HUES6 (cell line): ENCODE results near the gene SMIM1.
"Not testable (repeated sequence)": the region's sequence is repeated elsewhere in the genome, so short reads cannot be mapped to it uniquely, and the experiment has no call there.

Experiments
- H3K27ac ChIP-seq: 2 replicates; pipeline ENCODE4 v1.7.0; 2013; ENCODE audit warnings: low read depth, mild to moderate bottlenecking, low read length, inconsistent platforms
- H3K27me3 ChIP-seq: 2 replicates; pipeline ENCODE4 v1.6.1; 2013; ENCODE audit warnings: low read length; ENCODE audit not compliant: control insufficient read depth, insufficient read depth
- H3K36me3 ChIP-seq: 2 replicates; pipeline ENCODE4 v1.6.1; 2013; ENCODE audit warnings: low read length; ENCODE audit not compliant: control insufficient read depth, insufficient read depth
- H3K4me1 ChIP-seq: 2 replicates; pipeline ENCODE4 v1.6.1; 2013; ENCODE audit warnings: low read length; ENCODE audit not compliant: control insufficient read depth, insufficient read depth
- H3K4me3 ChIP-seq: 2 replicates; pipeline ENCODE4 v1.5.1; 2013; ENCODE audit warnings: low read depth, low read length
- H3K9ac ChIP-seq: one replicate; pipeline ENCODE4 v1.6.1; 2013; ENCODE audit warnings: mild to moderate bottlenecking, low read length
- H3K9me3 ChIP-seq: 2 replicates; pipeline ENCODE4 v1.6.1; 2013; ENCODE audit warnings: low read depth, low read length; ENCODE audit not compliant: control insufficient read depth, insufficient read depth

Gene SMIM1

DNA sequence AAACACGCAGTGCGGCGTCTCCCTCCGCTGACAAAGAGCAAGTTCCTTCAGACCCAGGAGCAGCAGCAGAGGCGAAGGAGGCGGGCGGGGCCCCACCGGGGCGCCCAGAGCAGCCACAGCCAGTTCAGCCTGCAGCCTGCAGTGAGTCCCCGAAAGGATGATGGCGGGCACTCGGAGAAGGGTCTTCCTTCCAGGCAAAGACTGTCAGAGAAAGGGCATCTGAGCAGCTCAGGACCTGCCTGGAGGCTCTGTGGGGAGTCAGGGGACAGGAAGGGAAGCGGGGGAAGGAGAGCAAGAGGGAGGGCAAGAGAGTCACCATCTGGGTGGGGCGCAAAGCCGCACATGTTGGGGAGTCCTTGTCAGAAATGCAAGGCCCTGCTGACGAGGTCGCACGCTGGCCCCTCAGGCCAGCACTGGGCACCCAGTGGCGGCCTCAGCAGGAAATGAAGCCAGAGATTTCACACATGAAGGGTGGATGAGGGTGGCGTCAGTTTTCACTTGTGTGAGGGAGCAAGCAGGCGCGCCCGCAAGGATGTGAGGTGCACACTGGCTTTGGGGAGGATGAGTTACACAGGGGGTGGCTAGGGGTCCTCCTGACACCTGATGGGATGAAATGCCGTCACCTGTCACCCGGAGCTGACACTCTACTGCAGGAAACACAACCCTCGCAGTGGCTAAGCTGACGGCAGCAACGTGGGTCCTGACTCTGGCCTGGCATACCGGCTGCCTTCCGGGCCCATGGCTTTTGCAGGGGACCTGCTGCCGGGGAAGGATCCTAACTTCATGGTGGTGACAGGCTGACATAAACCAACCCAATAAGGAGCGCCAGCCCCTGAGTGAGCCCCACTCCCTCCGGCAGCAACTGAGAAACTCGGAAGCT lies 17.1 kb downstream of the SMIM1 start:
- Histone ChIP-seq H3K27me3 (no peaks in the 10 kb centered on the region), H3K4me3 (no peak overlapping the region), H3K36me3 (peaks cover 57% of the 10 kb centered on the region), H3K9ac (no peak overlapping the region), H3K4me1 (peaks cover 30% of the 10 kb centered on the region), H3K9me3 (no peaks in the 10 kb centered on the region), H3K27ac (0 out of 2 replicates have a peak overlapping the region, but pooled peaks have one; percentile 42)

DNA sequence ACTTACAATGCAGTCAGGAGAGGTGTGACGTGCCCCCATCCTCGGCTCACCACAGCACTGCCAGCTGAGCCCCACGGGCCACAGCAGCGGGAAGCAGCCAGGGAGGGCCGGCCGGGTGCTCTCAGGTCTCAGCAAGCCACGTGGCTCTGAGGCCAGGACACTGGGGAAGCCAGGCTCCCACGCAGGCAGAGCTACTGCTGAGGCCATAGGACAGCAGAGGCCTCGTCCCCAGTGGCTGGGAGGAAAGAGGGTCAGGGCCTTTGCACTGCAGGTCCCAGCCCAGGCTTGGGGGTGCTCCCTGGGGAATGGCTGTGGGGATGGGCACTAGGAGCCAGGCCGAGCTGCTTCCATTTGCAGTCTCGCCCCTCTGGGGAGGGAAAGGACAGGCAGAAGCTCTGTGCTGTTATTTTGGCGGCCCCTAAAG lies 18.0 kb downstream of the SMIM1 start:
- no peak overlapping the region for H3K9ac ChIP-seq
- H3K27ac ChIP-seq = 0 out of 2 replicates have a peak overlapping the region, but pooled peaks have one; percentile 11
- H3K4me3 ChIP-seq = no peak overlapping the region
- H3K4me1 ChIP-seq = peaks cover 30% of the 10 kb centered on the region
- no peaks in the 10 kb centered on the region for H3K27me3 ChIP-seq
- no peaks in the 10 kb centered on the region for H3K9me3 ChIP-seq
- peaks cover 50% of the 10 kb centered on the region for H3K36me3 ChIP-seq

DNA sequence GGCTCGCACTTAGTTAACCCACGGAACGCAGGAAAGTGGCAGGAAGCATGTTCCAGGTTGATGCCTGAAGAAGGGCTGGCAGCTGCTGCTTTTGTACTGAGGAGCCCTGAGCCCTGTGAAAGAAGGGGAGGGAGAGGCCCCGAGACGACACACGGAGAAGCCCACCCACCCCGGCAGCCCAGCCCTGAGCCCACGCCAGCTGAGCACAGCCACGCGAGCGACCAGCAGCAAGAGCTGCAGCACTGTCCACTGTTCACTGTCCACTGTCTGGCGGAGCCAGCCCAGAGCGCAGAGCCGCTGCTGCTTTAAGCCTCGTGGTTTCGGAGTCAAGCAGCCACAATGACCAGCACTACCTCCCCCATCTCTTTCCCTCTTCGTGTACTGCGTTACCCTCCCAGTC lies 18.4 kb downstream of the SMIM1 start:
- Histone ChIP-seq H3K27ac (0 out of 2 replicates have a peak overlapping the region, but pooled peaks have one; percentile 41), H3K9ac (no peak overlapping the region), H3K9me3 (no peaks in the 10 kb centered on the region), H3K27me3 (no peaks in the 10 kb centered on the region), H3K4me3 (no peak overlapping the region), H3K36me3 (peaks cover 46% of the 10 kb centered on the region), H3K4me1 (peaks cover 30% of the 10 kb centered on the region)

DNA sequence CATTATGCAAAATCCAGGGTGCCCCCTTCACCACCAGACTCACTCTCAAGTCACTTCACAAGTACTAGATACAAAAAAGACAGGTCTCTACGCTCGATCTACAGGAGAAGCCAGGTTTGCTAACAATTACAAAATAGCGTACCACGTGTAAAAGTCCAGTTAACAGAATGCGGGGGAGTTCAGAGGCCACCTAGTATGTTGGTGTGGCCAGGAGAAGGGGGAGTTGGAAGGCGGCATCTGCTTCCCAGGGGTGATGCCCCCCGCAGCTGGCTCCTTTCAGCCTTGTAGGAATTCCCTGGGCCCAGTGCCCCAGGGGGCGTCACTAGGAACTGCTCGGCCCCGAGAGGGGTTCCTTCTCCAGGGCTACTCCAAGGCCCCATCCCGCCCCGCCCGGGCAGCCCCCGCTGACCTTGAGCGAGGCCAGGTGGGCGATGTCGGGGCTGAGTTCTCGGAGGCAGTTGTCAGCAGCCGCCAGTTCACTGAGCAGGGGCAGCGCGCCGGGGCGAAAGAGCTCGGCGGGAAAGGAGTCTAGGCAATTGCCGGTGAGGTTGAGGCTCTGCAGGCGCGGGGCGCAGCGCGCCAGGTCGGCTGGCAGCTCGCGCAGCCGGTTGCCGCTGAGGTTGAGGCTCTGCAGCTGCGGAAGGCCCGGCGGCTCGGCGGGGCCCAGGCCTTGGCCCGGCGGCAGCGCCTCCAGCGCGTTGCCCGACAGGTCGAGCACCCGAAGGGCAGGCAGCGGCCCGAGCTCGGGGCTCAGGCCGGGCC lies 23.1 kb downstream of the SMIM1 start:
- peak overlapping the region; percentile 78; the same call in 1 of the 2 replicates for H3K27ac ChIP-seq
- no peaks in the 10 kb centered on the region for H3K9me3 ChIP-seq
- peaks cover 26% of the 10 kb centered on the region for H3K4me1 ChIP-seq
- peak overlapping the region; percentile 87 for H3K9ac ChIP-seq
- H3K27me3 ChIP-seq = no peaks in the 10 kb centered on the region
- 0 out of 2 replicates have a peak, but pooled peaks cover 9% of the 10 kb centered on the region for H3K36me3 ChIP-seq
- H3K4me3 ChIP-seq = peak overlapping the region; percentile 89

DNA sequence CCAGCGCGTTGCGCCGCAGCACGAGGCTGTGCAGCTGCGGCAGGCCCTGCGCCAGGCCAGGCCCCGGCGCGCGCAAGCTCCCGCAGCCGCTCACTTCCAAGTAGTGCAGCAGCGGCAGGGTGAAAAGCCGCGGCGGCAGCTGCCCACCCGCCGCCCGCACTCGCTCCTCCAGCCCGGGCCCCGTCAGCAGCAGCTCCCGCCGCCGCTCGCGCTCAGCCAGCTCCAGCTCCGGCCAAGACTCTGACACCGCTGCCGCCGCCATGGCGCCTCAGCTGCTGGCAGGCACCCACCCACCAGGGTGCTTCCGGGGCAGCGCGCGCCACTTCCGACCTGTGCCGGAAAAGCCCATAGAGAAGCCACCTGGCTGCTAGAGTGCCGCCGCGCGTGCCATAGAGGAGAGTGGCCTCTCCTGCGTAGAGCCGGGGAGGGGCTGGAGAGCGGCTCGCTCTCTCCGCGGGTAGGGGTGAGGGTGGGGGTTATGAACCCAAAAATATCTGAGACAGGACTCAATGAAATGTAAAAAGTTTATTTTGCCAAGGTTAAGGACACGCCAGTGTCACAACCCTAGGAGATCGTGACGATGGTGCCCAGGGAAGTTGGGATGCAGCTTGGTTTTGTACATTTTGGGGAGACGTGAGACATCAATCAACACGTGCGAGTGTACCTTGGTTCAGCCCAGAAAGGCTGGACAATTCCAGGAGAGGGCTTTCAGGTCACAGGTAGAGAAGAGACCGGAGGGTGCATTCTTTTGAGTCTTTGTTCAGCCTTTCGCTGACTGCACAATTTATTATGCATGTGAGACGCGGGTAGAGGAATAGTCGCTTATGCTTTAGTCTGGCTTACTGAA lies 23.9 kb downstream of the SMIM1 start, which contains the start of gene LRRC47:
TSS of gene LRRC47 (minus strand) at position 284 of the 847 bp plus-strand sequence. CDS start at position 262, 22 bp downstream.
- H3K27ac ChIP-seq = peak within 1 kb of the TSS; percentile 78
- peak within 1 kb of the TSS; percentile 87 for H3K9ac ChIP-seq
- no peaks in the 10 kb centered on the region for H3K27me3 ChIP-seq
- H3K4me3 ChIP-seq = peak within 1 kb of the TSS; percentile 89
- 0 out of 2 replicates have a peak, but pooled peaks cover 5% of the 10 kb centered on the region for H3K36me3 ChIP-seq
- H3K4me1 ChIP-seq = peaks cover 20% of the 10 kb centered on the region
- H3K9me3 ChIP-seq = no peaks in the 10 kb centered on the region; the same call in 1 of the 2 replicates

DNA sequence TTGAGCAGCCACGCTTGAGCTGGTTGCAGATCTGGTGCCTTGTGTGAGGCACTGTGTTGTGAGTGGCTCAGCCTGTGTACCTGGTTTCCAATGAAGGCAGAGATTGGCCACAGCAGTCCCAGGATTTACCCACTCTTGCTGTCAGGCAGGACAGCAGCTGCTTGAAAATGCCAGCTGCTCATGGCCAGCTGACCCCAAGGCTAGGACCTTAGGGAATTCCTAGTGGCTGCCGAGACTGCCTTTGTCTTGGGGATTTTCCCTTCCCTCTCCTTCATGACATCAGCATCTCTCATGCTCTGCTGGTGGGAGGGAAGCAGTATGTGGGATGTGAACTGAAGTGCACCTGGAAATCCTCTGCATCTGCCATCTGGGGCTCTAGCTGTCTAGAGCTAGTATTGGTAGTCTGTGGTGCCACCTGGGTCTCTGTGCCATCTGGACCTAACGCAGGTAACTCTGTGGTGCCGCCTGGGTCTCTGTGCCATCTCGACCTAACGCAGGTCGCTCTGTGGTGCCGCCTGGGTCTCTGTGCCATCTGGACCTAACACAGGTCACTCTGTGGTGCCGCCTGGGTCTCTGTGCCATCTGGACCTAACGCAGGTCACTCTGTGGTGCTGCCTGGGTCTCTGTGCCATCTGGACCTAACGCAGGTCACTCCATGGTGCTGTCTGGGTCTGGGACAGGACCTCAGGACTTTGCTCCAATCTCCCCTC lies 27.6 kb downstream of the SMIM1 start:
- no peak overlapping the region for H3K9ac ChIP-seq

DNA sequence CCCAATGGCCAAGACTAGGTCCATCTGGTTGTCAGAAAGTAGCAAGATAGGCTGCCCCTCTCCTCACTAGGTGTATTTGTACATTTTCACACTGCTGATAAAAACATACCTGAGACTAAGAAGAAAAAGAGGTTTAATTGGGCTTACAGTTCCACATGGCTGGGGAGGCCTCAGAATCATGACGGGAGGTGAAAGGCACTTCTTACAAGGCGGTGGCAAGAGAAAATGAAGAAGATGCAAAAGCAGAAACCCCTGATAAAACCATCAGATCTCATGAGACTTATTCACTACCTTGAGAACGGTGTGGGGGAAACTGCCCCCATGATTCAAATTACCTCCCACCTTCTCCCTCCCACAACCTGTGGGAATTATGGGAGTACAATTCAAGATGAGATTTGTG lies 28.2 kb downstream of the SMIM1 start:
- H3K27ac ChIP-seq, H3K27me3 ChIP-seq: not testable (repeated sequence)

More for the DNA sequence above, 27.6 kb downstream of the SMIM1 start:
- no peaks in the 10 kb centered on the region for H3K27me3 ChIP-seq
- H3K4me1 ChIP-seq = peaks cover 7% of the 10 kb centered on the region
- no peaks in the 10 kb centered on the region; the same call in 1 of the 2 replicates for H3K9me3 ChIP-seq
- no peaks in the 10 kb centered on the region for H3K36me3 ChIP-seq
- H3K27ac ChIP-seq = no peak overlapping the region
- H3K4me3 ChIP-seq = no peak overlapping the region

DNA sequence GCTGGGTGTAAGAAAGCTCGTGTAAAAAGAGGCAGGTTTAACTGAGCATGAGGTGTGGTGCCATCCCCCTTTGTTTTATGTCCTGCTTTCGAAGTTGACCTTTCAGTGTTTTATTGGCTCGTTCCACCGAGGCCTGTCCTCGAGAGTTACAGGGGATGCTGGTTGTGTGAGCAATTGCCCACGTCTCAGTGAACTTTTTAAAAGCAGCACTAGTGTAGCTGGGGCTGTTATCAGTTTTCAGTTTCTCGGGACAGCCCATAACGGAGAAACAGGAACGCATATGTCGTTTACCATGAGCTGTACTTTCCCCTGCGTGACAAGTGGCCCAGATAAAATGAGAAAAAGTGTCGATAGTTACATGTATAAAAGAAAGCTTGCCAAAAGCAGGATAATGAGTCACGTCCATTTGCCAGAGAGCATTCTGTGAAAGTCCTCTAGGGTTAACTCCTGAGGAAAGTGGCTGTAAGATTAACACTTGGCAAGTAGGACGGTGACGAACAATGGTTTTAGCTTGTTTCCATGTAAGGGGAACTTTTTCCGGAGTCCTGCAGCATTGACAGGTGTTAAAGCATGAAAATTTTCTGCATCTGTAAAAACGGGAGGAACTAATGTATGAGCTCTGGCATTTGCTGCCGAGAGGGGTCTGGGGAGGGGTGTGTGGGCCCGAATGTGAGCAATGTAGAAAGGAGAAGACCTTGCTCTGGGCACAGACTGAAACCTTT lies 31.5 kb downstream of the SMIM1 start:
- no peak overlapping the region for H3K27ac ChIP-seq
- H3K4me1 ChIP-seq = no peaks in the 10 kb centered on the region
- H3K27me3 ChIP-seq = no peaks in the 10 kb centered on the region
- no peak overlapping the region for H3K4me3 ChIP-seq
- H3K9ac ChIP-seq = no peak overlapping the region
- H3K9me3 ChIP-seq = peaks cover 23% of the 10 kb centered on the region
- H3K36me3 ChIP-seq = no peaks in the 10 kb centered on the region

More for the DNA sequence above, 28.2 kb downstream of the SMIM1 start:
- H3K4me1 ChIP-seq, H3K9me3 ChIP-seq, H3K4me3 ChIP-seq, H3K9ac ChIP-seq, H3K36me3 ChIP-seq: not testable (repeated sequence)

DNA sequence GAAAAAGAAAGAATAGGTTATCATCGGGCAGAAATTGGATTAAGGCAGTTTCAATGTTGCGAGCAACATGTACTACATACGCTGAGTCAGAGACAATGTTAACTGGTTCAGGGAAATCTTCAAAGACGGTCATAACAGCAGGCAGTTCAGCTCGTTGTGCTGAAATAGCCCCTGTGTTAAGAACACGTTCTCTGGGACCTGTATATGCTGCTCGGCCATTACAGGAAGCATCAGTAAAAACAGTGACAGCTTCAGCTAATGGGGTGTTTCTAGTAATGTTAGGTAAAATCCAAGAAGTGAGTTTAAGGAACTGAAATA lies 32.0 kb downstream of the SMIM1 start:
- not testable (repeated sequence) for H3K27ac ChIP-seq, H3K27me3 ChIP-seq, H3K9ac ChIP-seq, H3K36me3 ChIP-seq, H3K4me3 ChIP-seq, H3K4me1 ChIP-seq
- H3K9me3 ChIP-seq = peaks cover 24% of the 10 kb centered on the region
